GM13976 (cell line): ENCODE results near the gene SLC23A2.

Experiments used
- DNase-seq: peaks from one replicate; pipeline ENCODE4 v3.0.0; 2012; ENCODE audit warnings: low spot score
- CTCF ChIP-seq: IDR thresholded peaks from 2 replicates; pipeline ENCODE4 v1.5.1; 2012; ENCODE audit warnings: borderline replicate concordance, mild to moderate bottlenecking; ENCODE audit not compliant: insufficient read depth; ENCODE audit errors: extremely low read depth, missing control alignments, control extremely low read depth
- in situ Hi-C: fragments of 300-500 bp; cut with MboI; formaldehyde crosslinking; loops from one replicate; pipeline ENCODE4 v1.12.0; 2022; ENCODE audit warnings: low sequenced_read_pairs, mixed read lengths, inconsistent platforms; ENCODE audit not compliant: unreplicated experiment

The SLC23A2 gene

GRCh38 chr20:4861961-4862360, 139.3 kb downstream of the SLC23A2 start:
- DNase-seq, result no peak
- no peak for TF ChIP-seq CTCF
- in situ Hi-C loops, result no loop called here

- no peak for DNase-seq
- no peak for TF ChIP-seq CTCF
- in situ Hi-C loops, result no loop called here
Measured at GRCh38 chr20:4858000-4858399, 143.3 kb downstream of the SLC23A2 start.

GRCh38 chr20:4856022-4856755, 145.1 kb downstream of the SLC23A2 start:
- no peak for DNase-seq
- in situ Hi-C loops, result no loop called here

GRCh38 chr20:4855555-4855954, 145.8 kb downstream of the SLC23A2 start:
- DNase-seq, result no peak
- in situ Hi-C loops, result no loop called here
- no peak for TF ChIP-seq CTCF

More at GRCh38 chr20:4856022-4856755, 145.1 kb downstream of the SLC23A2 start:
- no peak for TF ChIP-seq CTCF

- no peak for TF ChIP-seq CTCF
- in situ Hi-C loops, result no loop called here
- DNase-seq, result no peak
Measured at GRCh38 chr20:4855097-4855496, 146.2 kb downstream of the SLC23A2 start.

- TF ChIP-seq CTCF, result no peak
- DNase-seq, result no peak
- in situ Hi-C loops, result no loop called here
Measured at GRCh38 chr20:4854561-4854901, 146.8 kb downstream of the SLC23A2 start.
